Dedifferentiated amniotic fluid mesenchymal stem cell (primary cell): ENCODE measurements around the gene BMF.
A peak's percentile ranks its signal among the peaks of the same experiment; 100 is the strongest.
"Not testable (repeated sequence)": the region's sequence is repeated elsewhere in the genome, so short reads cannot be mapped to it uniquely, and the experiment has no call there.

Experiments
- DNase-seq: peaks from one replicate; pipeline ENCODE4 v3.0.0-alpha.2; 2016; ENCODE audit errors: extremely low spot score

BMF gene, protein sequence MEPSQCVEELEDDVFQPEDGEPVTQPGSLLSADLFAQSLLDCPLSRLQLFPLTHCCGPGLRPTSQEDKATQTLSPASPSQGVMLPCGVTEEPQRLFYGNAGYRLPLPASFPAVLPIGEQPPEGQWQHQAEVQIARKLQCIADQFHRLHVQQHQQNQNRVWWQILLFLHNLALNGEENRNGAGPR

GRCh38 chr15:40108855-40109735, at the start of gene BMF:
Gene BMF (minus strand): TSS chr15:40108879. CDS start chr15:40106086, 2,793 bp downstream.
- peak; percentile 96 for DNase-seq

GRCh38 chr15:40157778-40158447, 49.2 kb upstream of the BMF start:
- DNase-seq, result peak; percentile 12

DNA sequence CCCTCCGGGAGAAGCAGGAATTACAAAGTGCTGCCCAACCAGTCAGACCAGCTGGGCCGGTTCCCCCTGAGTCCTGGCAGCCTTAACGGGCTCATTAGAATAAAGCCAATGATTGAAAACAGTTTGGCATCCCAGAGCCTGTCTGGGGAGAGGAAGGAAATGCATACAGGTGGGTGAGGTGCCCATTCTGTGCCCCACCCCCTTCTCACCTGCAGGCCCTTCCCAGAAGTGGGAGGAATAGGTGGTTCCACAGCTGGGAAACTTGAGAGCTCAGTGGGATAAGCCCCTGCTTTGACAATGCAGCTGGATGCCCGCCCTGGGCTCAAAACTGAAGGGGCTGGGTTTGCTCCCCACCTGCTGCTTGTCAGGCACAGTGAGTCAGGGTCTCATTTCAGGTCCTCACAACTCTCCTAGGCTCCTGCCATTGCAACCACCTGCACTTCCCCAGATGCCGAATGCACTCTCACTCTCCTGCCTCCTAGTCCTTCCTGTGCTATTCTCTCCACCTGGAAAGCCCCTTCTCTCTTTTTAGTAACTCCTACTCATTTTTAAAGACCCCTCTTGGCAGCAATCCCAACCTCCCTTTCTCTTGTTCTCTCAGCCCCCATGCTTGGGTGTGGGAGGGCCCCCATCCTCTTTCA, 46.7 kb upstream of the BMF start:
- DNase-seq, result no peak

- not testable (repeated sequence) for DNase-seq
Observed at GRCh38 chr15:40154821-40155220, 46.1 kb upstream of the BMF start.

- no peak for DNase-seq
Observed at GRCh38 chr15:40151991-40152390, 43.3 kb upstream of the BMF start.

DNA sequence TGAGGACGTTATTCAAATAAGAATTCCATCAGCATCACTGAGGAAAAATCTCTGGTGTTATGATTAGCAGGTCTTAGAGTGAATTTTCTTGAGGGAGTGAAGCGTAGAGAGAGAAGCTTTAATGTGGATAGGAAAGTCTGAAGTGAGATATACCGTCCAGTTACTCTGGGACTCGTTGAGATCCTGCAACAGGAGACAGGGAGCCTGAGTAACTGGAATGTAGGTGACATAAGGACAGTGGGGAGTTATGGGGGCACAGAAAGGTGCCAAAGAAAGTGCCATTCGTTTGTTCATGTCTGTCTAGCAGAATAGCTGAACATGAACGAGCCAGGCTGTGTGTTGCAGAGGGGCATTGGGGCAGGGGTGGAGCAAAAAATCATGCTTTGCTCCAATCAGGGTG, 42.8 kb upstream of the BMF start:
- DNase-seq, result no peak

DNA sequence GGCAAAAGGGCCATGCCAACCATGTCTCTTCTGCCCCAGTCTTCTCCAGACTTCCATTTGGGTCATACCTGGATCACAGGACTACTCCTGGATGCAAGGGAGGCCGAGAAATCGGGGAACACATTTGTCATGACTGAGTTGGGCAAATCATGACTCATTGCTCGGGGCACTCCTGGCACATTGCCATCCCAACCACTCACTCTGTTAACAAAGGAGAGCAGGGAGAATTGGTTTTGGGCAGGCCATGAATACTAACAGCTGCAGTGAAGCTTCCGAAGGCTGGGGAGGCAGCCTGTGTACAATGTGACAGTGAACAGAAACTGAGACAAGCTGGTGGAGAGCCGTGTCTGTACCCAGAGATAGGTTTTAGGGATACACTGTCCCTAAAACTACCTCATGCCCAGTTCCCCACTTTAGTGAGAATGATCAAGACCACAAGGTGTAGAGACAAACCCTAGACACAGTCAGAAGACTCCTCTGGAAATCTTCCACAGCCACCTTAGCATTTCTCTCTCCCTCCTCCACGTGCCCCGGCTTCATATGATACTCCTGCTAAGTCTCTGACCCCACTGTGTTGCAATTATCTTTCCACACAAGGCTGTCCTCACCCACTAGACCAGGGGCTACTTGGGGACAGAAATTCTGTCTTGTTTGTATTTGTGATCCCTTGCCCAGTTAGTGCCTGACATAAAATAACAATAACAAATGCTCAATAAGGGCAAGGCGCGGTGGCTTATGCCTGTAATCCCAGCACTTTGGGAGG, 41.7 kb upstream of the BMF start:
- DNase-seq, result no peak

DNA sequence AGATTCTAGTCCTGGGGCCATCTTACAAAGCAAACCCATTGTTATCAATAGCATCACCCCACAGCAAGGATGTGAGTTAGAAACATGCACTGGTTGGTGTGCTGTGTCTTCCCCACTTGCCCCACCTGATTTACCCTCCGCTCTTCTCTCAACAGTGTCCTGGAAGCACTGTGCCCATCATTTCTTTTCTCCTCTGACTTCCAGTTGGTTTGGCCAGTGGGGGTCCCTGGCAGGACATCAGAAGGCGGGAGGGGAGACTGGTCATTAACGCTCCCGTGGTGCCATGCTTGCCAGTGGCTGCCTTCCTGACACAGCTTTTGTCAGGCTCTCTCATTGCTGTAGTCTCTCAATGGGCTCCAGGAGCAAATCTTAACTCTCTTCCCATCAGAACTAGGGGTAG, 40.7 kb upstream of the BMF start:
- DNase-seq, result no peak

DNA sequence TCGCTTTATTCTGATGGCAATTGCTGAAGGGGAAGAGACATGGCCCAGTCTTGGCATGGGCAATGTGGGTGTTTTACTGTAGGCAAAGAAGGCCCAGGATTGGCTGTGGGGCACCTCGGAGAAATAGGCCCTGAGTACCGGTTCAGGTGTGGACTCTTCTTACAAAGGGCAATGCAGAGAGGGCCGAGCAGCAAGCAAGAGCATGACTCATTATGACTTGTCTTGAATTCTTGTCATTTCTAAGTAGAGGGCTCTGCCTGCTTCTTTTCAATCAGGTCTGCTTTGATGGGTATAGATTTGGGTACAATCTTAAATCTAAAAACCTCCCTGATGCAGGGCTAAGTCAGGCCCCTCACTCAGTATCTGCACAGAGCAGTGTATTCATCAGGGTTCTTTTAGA, 37.4 kb upstream of the BMF start:
- no peak for DNase-seq

- no peak for DNase-seq
Observed at GRCh38 chr15:40142428-40142827, 33.7 kb upstream of the BMF start.

DNA sequence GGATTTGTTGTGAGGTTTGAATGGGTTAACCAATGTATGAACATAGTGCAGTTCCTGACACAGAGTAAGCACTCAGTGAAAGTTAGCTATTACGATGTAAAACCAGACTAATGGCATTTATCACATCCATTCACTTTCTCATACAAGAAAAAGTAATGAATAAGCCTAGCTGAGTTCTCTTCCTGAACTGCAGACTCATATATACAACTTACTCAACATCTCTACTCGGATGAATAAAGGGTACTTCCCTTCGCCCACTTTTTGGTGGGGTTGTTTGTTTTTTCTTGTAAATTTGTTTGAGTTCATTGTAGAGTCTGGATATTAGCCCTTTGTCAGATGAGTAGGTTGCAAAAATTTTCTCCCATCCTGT, 29.5 kb upstream of the BMF start:
- DNase-seq, result not testable (repeated sequence)

DNA sequence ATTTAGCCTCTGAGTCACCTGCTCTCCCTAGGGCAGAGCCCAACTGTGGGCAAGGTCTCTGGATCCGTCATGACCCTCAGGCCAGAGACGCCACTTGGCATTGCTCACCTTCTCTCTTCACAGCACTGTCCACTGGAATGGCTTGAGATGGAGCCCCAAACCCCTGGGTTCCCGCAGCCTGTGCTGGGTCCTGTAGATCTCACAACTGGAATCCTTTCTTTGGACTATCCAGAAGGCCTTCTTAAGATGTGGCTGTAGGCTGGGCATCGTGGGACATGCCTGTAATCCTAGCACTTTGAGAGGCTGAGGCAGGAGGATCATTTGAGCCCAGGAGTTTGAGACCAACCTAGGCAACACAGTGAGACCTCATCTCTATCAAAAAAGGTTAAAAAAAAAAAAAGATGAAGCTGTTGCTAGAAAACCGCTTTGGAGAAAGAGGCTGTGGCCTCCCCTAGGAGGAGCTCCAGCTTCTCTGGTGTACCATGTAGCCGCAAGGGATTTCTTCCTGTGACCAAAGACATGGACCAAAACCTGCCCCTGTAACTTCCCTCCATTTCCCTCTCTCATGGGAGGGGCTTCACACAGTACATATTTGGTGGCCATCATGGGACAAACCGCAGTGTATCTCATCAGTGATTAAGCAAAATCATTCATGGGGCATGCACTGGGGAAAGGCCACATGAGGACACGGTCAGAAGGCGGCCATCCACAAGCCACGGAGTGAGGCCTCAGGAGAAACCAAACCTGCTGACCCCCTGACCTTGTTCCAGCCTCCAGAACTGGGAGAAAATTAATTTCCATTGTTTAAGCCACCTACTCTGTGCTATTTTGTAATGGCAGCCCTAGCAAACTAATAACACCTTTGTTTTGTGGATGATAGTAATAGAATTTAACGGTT, 28.9 kb upstream of the BMF start:
- DNase-seq, result no peak

GRCh38 chr15:40136470-40137302, 28.0 kb upstream of the BMF start:
- no peak for DNase-seq

GRCh38 chr15:40135846-40136450, 27.3 kb upstream of the BMF start:
- DNase-seq, result not testable (repeated sequence)

DNA sequence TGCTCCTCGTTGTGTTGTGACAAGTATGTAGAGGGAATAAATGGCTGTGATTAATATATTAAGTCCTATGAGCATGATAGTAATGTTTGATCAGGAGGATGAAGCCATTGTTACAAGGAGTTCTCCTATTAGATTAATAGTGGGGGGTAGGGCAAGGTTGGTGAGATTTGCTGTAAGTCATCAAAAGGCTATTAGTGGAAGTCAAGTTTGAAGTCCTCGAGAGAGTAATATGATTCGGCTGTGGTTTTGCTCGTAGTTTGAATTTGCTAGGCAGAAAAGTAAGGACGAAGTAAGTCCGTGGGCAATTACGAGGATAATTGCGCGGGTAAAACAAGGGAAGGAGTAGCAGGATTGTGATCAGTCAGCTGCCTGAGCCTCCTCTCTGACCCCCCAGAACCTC, 26.2 kb upstream of the BMF start:
- DNase-seq, result no peak

DNA sequence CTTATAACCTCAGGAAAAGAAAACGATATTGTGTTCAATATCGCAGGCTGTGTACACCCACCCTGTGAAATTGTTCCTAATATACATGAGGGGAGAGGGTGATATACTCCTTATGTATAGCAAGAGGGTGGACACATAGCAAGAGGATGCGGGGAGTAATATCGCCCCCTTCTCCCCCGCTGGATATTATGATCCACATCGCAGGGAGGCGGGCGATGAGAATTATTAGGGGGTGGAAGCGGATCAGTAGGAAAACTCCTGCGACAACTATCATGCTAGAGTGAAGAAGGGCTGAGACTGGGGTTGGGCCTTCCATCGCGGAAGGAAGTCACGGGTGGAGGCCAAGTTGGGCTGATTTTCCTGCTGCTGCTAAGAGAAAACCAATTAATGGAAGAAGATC, 24.9 kb upstream of the BMF start:
- no peak for DNase-seq

- no peak for DNase-seq
Observed at GRCh38 chr15:40130799-40131502, 22.3 kb upstream of the BMF start.

DNA sequence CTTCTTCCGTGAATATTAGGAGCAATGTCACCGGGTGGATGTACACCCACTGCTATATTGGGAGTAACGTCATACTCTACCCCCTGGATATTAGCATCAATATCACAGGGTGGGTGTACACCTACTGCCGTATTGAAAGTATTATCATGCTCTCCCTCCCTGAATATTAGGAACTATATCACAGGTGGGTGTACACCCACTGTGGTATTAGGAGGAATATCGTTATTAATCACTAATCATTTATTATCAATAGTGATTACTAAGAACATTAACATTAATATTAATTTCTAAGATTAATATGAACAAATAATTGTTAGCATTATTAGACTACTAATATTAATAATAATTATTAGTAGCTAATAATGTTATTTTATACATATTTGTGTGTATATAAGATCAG, 21.4 kb upstream of the BMF start:
- no peak for DNase-seq
